GM12878 (cell line): Measurements from ENCODE around the gene PLEKHM3. TPM values are rescaled to one million over a fixed set of nuclear protein-coding genes. Genes with fewer than 3 reads are reported as not detected.

Experiments
- ATAC-seq: fragments of 200-7000 bp; cut with Tn5 transposase; 3 replicates; pipeline ENCODE4 v1.9.1; 2020; ENCODE audit warnings: mild to moderate bottlenecking, moderate library complexity
- BruUV-seq: library from RNA; stranded (reverse); fragments of 400-500 nt; replicated peaks from 2 replicates; lab custom pipeline; 2021; lab: Mats Ljungman, UMichigan
- CTCF ChIA-PET: fragments of 300-600 bp; sonication (Branson Sonifier 250); formaldehyde crosslinking; extraction: SDS; loops from one replicate; lab custom pipeline; 2021; ENCODE audit warnings: inconsistent platforms; lab: Yijun Ruan, JAX
- POLR2A ChIA-PET: fragments of 350-600 bp; formaldehyde crosslinking; extraction: SDS; loops from one replicate; lab custom pipeline; 2021; ENCODE audit warnings: inconsistent platforms; lab: Charles Lee
- RAD21 ChIA-PET: fragments of 300-600 bp; sonication (Branson Sonifier 250); formaldehyde crosslinking; loops from one replicate; lab custom pipeline; 2023; ENCODE audit warnings: antibody characterized with exemption; ENCODE audit not compliant: unreplicated experiment; lab: Charles Lee
- SMC1A ChIA-PET: fragments of 300-600 bp; sonication (Branson Sonifier 250); formaldehyde crosslinking; loops from one replicate; lab custom pipeline; 2023; ENCODE audit not compliant: unreplicated experiment, uncharacterized antibody; lab: Charles Lee
- DNase-seq: peaks from one replicate; pipeline ENCODE4 v3.0.0-alpha.2; 2011; ENCODE audit warnings: low read depth, low spot score
- FAIRE-seq: peaks from 3 replicates; lab custom pipeline; 2011; peaks lifted over from hg19 to GRCh38; lab: Jason Lieb, UNC
- H2AFZ ChIP-seq: 2 replicates; pipeline ENCODE4 v1.6.0; 2011; ENCODE audit warnings: low read depth, low read length, control low read depth; ENCODE audit not compliant: control insufficient read depth
- H3K27ac ChIP-seq: 2 replicates; pipeline ENCODE4 v1.5.1; 2011; ENCODE audit warnings: control low read depth; ENCODE audit not compliant: control insufficient read depth, insufficient read depth
- H3K27me3 ChIP-seq, 2 experiments: replicated peaks in 1 of 2; 2 replicates each; pipeline versions ENCODE4 v1.6.0 to v1.6.1; 2011; ENCODE audit warnings: low read length in 1 of 2; ENCODE audit not compliant: control insufficient read depth in 2 of 2, insufficient read depth in 2 of 2
- H3K36me3 ChIP-seq, 2 experiments: 2 replicates each; pipeline ENCODE4 v1.5.1; 2011; ENCODE audit warnings: low read length in 1 of 2; ENCODE audit not compliant: control insufficient read depth in 2 of 2, insufficient read depth in 2 of 2
- H3K4me1 ChIP-seq: 2 replicates; pipeline ENCODE4 v1.6.1; 2011; ENCODE audit warnings: mild to moderate bottlenecking, low read length, moderate library complexity, mixed read lengths; ENCODE audit not compliant: control insufficient read depth, insufficient read depth
- H3K4me2 ChIP-seq: 2 replicates; pipeline ENCODE4 v1.6.0; 2011; ENCODE audit warnings: control low read depth; ENCODE audit not compliant: control insufficient read depth, insufficient read depth
- H3K4me3 ChIP-seq: fragments of 200-600 bp; sonication (generic); 2 replicates; pipeline ENCODE4 v1.5.1; 2016
- H3K79me2 ChIP-seq: 2 replicates; pipeline ENCODE4 v1.6.0; 2011; ENCODE audit warnings: low read length; ENCODE audit not compliant: control insufficient read depth, insufficient read depth
- H3K9ac ChIP-seq: 2 replicates; pipeline ENCODE4 v1.8.0; 2011; ENCODE audit warnings: low read length, control low read depth, mixed read lengths; ENCODE audit not compliant: control insufficient read depth, insufficient read depth
- H3K9me3 ChIP-seq: replicated peaks from 3 replicates; pipeline ENCODE4 v1.5.1; 2011; ENCODE audit warnings: mild to moderate bottlenecking, low read length; ENCODE audit not compliant: control insufficient read depth, insufficient read depth
- H4K20me1 ChIP-seq: 2 replicates; pipeline ENCODE4 v1.6.0; 2011; ENCODE audit not compliant: control insufficient read depth, insufficient read depth
- BCL11A ChIP-seq: IDR thresholded peaks from 2 replicates; pipeline ENCODE4 v1.6.1; 2011; ENCODE audit warnings: low read depth, low read length
- CHD4 ChIP-seq: fragments of 200-600 bp; sonication (generic); IDR thresholded peaks from 2 replicates; pipeline ENCODE4 v1.6.1; 2016; ENCODE audit warnings: mild to moderate bottlenecking
- DPF2 ChIP-seq: fragments of 450-650 bp; IDR thresholded peaks from 2 replicates; pipeline ENCODE4 v1.6.1; 2017; ENCODE audit warnings: mild to moderate bottlenecking
- HDAC6 ChIP-seq: fragments of 200-600 bp; sonication (generic); IDR thresholded peaks from one replicate; pipeline ENCODE4 v1.8.0; 2017; ENCODE audit warnings: antibody characterized with exemption; ENCODE audit not compliant: unreplicated experiment
- IKZF1 ChIP-seq: fragments of 450-650 bp; conservative IDR thresholded peaks from 2 replicates; pipeline ENCODE4 v1.6.1; 2017; ENCODE audit warnings: antibody characterized with exemption, mild to moderate bottlenecking
- KDM1A ChIP-seq: fragments of 200-600 bp; sonication (generic); IDR thresholded peaks from 2 replicates; pipeline ENCODE4 v1.6.1; 2016; ENCODE audit warnings: borderline replicate concordance
- SIX5 ChIP-seq: IDR thresholded peaks from 2 replicates; pipeline ENCODE4 v1.6.1; 2011; ENCODE audit warnings: mild to moderate bottlenecking, low read depth, low read length, moderate library complexity; ENCODE audit not compliant: severe bottlenecking
- SMAD5 ChIP-seq: IDR thresholded peaks from 2 replicates; pipeline ENCODE4 v1.6.1; 2016; ENCODE audit warnings: antibody characterized with exemption, low read depth
- SREBF1 ChIP-seq: IDR thresholded peaks from 2 replicates; pipeline ENCODE4 v1.6.1; 2012; ENCODE audit warnings: mild to moderate bottlenecking, low read length
- SUPT20H ChIP-seq: IDR thresholded peaks from 2 replicates; pipeline ENCODE4 v1.6.1; 2011; ENCODE audit warnings: low read depth, mild to moderate bottlenecking, low read length, moderate library complexity, borderline replicate concordance; ENCODE audit not compliant: control insufficient read depth
- TAF1 ChIP-seq: IDR thresholded peaks from 2 replicates; pipeline ENCODE4 v1.6.1; 2011; ENCODE audit warnings: mild to moderate bottlenecking, low read depth, low read length, borderline replicate concordance
- WGBS: methylation state at CpG from one replicate; pipeline ENCODE4 v1.1.6; 2016; ENCODE audit warnings: low lambda C conversion rate; ENCODE audit not compliant: insufficient replicate concordance, insufficient coverage; ENCODE audit errors: missing lambda C conversion rate; 5-methylcytosine and 5-hydroxymethylcytosine counted together
- in situ Hi-C: fragments of 300-500 bp; cut with MboI; formaldehyde crosslinking; loops from 9 replicates; pipeline ENCODE4 v1.14.3; 2018; ENCODE audit warnings: mixed read lengths
- intact Hi-C: fragments of 100-400 bp; cut with micrococcal nuclease; formaldehyde crosslinking; loops from one replicate; pipeline ENCODE4 v1.14.2; 2022; ENCODE audit not compliant: unreplicated experiment
- polyA plus RNA-seq, 11 experiments: library from polyadenylated mRNA; depleted of rRNA in 4 of 11; unstranded in 6 of 11; stranded (reverse) in 5 of 11; fragments of >200 nt; fragmentation: Nextera tagmentation in 4 of 11; fragmentation: Illumina TruSeq in 1 of 11; extraction: Ambion mirVana in 4 of 11; extraction: Trizol in 1 of 11; gene quantifications; 1 replicate in 1 of 11; 2 replicates in 10 of 11; pipeline versions ENCODE4 v1.2.1 to v1.2.3, GENCODE V29; 2011 to 2016; ENCODE audit warnings: inconsistent platforms in 2 of 11, missing spikeins in 2 of 11, low read depth in 1 of 11
- total RNA-seq, 4 experiments: library from RNA; depleted of rRNA in 3 of 4; stranded (reverse); fragments of >200 nt in 3 of 4; fragmentation: Illumina TruSeq in 1 of 4; extraction: Trizol in 1 of 4; gene quantifications; 2 replicates each; pipeline versions ENCODE4 v1.2.1 to v1.2.3, GENCODE V29; 2013 to 2021
- TF ChIP-seq, protein P1 (sequence below): fragments of 450-650 bp; IDR thresholded peaks from 2 replicates; pipeline ENCODE4 v1.6.1; 2017; ENCODE audit warnings: mild to moderate bottlenecking, moderate library complexity
- TF ChIP-seq, protein P2 (sequence below): IDR thresholded peaks from 2 replicates; pipeline ENCODE4 v1.6.1; 2011; ENCODE audit warnings: low read depth, low read length, improper control_type of control experiment, borderline replicate concordance
- TF ChIP-seq, protein P3 (sequence below): fragments of 450-650 bp; IDR thresholded peaks from 2 replicates; pipeline ENCODE4 v1.6.1; 2014; ENCODE audit warnings: mild to moderate bottlenecking
- TF ChIP-seq, protein P4 (sequence below): IDR thresholded peaks from 2 replicates; pipeline ENCODE4 v1.6.1; 2011; ENCODE audit warnings: borderline replicate concordance, low read depth, mild to moderate bottlenecking, moderate library complexity, low read length; ENCODE audit not compliant: insufficient read depth, poor library complexity, severe bottlenecking

PLEKHM3 gene
- total and polyA plus RNA-seq, 10 of the 15 experiments (the other 5 are each of a cell fraction or from before 2014, with no cell fraction given), result 1.4 to 5.6 (median 3.0) TPM

DNA sequence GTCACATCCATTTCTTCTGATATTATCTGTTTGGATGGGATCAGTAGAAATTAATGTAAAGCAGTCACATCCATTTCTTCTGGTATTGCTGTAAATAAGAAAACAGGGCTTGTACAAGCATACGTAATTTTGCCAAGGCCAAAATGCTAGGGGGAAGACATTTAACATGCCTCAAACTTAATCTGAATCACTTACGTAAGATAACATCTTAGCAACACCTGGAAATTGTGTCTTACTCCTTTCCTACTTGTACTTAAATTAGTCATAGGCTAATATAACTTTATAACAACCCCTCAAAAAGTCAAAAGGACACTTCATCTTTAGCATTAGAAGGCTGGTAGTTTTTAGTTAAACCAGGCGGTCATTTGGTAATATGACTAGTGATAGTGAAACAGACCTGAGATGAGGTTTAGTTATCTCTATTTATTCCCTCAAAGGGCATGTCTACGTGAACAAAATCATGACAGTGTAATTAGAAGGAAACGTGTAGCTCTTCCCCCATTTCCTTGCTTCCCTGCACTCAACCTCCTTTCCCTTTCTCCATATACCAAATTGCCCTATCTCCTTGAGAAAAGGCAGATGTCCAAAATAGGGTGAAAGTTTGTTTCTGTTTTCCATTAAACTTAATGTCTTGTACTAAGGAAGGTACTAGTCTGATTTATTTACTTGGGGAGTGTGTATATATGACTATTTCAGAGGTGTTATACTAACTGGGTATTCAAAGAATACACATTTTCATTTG, 156.3 kb downstream of the PLEKHM3 start (continued):
- TF ChIP-seq IKZF1, result no peak
- no peak for TF ChIP-seq SIX5
- no peak for TF ChIP-seq HDAC6
- TF ChIP-seq CHD4, result no peak

DNA sequence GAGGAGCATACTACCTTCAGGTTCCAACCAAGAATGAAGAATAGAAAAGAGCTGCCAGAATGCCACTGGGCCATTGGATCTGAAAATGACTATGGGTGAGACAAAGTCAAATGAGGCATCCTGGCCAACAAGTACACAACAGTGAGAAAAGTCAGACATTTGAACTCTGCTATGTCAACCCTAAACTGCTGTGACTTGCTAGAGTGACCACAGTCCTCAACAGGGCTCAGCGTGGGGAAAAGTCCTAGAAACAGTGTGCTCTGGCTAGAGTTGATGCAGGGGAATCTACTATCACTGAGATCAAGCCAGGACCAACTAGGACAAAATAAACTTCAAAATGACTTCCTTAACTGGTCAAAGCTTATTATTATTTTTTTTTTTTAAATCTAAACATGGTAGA, 157.4 kb downstream of the PLEKHM3 start:
- H2AFZ ChIP-seq, result no peak overlapping the region
- no peak for DNase-seq
- no peaks in the 10 kb centered on the region for H4K20me1 ChIP-seq
- no peak for FAIRE-seq
- H3K4me1 ChIP-seq, result no peaks in the 10 kb centered on the region
- H3K79me2 ChIP-seq, result no peaks in the 10 kb centered on the region
- RAD21 ChIA-PET, result interaction anchor here (1.0 to 1.6 kb wide), 5 partner anchors 9 to 121 kb away, joined by 3 to 4 read pairs (median 3); no protein-coding TSS in a partner anchor
- intact Hi-C loops (no loop called here), in situ Hi-C loops (no loop called here)
- CTCF ChIA-PET, result interaction anchor here (0.7 to 1.4 kb wide), 6 partner anchors 9 to 173 kb away, joined by 3 to 4 read pairs (median 4); no protein-coding TSS in a partner anchor
- no peak overlapping the region for H3K4me3 ChIP-seq
- H3K27ac ChIP-seq, result no peak overlapping the region
- SMC1A ChIA-PET, result interaction anchor here (0.6 to 2.3 kb wide), 13 partner anchors 9 to 164 kb away, joined by 3 to 9 read pairs (median 3); no protein-coding TSS in a partner anchor
- POLR2A ChIA-PET, result interaction anchor here (2.8 kb wide), 1 partner anchor 11 kb away, joined by 6 read pairs; no protein-coding TSS in a partner anchor
- H3K27me3 ChIP-seq, result no peaks in the 10 kb centered on the region
- peak; percentile 29; the same call in 2 of the 3 replicates for ATAC-seq
- WGBS, result 94% methylated on average over 1 of the region's 1 CpG
- no peak overlapping the region for H3K4me2 ChIP-seq
- no peaks in the 10 kb centered on the region for H3K36me3 ChIP-seq
- no peaks in the 10 kb centered on the region for H3K9me3 ChIP-seq
- no peak overlapping the region for H3K9ac ChIP-seq
- BruUV-seq, result no TSS peak
- TF ChIP-seq, protein P1, sequence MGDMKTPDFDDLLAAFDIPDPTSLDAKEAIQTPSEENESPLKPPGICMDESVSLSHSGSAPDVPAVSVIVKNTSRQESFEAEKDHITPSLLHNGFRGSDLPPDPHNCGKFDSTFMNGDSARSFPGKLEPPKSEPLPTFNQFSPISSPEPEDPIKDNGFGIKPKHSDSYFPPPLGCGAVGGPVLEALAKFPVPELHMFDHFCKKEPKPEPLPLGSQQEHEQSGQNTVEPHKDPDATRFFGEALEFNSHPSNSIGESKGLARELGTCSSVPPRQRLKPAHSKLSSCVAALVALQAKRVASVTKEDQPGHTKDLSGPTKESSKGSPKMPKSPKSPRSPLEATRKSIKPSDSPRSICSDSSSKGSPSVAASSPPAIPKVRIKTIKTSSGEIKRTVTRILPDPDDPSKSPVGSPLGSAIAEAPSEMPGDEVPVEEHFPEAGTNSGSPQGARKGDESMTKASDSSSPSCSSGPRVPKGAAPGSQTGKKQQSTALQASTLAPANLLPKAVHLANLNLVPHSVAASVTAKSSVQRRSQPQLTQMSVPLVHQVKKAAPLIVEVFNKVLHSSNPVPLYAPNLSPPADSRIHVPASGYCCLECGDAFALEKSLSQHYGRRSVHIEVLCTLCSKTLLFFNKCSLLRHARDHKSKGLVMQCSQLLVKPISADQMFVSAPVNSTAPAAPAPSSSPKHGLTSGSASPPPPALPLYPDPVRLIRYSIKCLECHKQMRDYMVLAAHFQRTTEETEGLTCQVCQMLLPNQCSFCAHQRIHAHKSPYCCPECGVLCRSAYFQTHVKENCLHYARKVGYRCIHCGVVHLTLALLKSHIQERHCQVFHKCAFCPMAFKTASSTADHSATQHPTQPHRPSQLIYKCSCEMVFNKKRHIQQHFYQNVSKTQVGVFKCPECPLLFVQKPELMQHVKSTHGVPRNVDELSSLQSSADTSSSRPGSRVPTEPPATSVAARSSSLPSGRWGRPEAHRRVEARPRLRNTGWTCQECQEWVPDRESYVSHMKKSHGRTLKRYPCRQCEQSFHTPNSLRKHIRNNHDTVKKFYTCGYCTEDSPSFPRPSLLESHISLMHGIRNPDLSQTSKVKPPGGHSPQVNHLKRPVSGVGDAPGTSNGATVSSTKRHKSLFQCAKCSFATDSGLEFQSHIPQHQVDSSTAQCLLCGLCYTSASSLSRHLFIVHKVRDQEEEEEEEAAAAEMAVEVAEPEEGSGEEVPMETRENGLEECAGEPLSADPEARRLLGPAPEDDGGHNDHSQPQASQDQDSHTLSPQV, result no peak
- TF ChIP-seq, protein P2, sequence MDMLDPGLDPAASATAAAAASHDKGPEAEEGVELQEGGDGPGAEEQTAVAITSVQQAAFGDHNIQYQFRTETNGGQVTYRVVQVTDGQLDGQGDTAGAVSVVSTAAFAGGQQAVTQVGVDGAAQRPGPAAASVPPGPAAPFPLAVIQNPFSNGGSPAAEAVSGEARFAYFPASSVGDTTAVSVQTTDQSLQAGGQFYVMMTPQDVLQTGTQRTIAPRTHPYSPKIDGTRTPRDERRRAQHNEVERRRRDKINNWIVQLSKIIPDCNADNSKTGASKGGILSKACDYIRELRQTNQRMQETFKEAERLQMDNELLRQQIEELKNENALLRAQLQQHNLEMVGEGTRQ, result no peak
- TF ChIP-seq DPF2 (no peak), SMAD5 (no peak), KDM1A (no peak), SUPT20H (no peak), BCL11A (no peak), SREBF1 (no peak), TAF1 (no peak)
- TF ChIP-seq, protein P3, sequence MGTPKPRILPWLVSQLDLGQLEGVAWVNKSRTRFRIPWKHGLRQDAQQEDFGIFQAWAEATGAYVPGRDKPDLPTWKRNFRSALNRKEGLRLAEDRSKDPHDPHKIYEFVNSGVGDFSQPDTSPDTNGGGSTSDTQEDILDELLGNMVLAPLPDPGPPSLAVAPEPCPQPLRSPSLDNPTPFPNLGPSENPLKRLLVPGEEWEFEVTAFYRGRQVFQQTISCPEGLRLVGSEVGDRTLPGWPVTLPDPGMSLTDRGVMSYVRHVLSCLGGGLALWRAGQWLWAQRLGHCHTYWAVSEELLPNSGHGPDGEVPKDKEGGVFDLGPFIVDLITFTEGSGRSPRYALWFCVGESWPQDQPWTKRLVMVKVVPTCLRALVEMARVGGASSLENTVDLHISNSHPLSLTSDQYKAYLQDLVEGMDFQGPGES, result no peak
- TF ChIP-seq, protein P4, sequence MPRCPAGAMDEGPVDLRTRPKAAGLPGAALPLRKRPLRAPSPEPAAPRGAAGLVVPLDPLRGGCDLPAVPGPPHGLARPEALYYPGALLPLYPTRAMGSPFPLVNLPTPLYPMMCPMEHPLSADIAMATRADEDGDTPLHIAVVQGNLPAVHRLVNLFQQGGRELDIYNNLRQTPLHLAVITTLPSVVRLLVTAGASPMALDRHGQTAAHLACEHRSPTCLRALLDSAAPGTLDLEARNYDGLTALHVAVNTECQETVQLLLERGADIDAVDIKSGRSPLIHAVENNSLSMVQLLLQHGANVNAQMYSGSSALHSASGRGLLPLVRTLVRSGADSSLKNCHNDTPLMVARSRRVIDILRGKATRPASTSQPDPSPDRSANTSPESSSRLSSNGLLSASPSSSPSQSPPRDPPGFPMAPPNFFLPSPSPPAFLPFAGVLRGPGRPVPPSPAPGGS, result no peak
